HepG2 (cell line): ENCODE measurements around the gene CAPZB. TPM values are rescaled to one million over a fixed set of nuclear protein-coding genes. Genes with fewer than 3 reads are reported as not detected.

ENCODE experiments used
- ATAC-seq: fragments of 200-7000 bp; cut with Tn5 transposase; 3 replicates; pipeline ENCODE4 v1.9.1; 2020; ENCODE audit warnings: mild to moderate bottlenecking, moderate library complexity
- BruUV-seq: library from RNA; stranded (reverse); fragments of 400-500 nt; replicated peaks from 2 replicates; lab custom pipeline; 2021; lab: Mats Ljungman, UMichigan
- CTCF ChIA-PET: fragments of 300-600 bp; formaldehyde crosslinking; extraction: SDS; loops from one replicate; lab custom pipeline; 2021; ENCODE audit warnings: low total read pairs, inconsistent platforms, low intra/inter-chr PET ratio; lab: Yijun Ruan, JAX
- POLR2A ChIA-PET: fragments of 350-600 bp; sonication (Branson Sonifier 250); formaldehyde crosslinking; loops from one replicate; lab custom pipeline; 2020; ENCODE audit warnings: antibody characterized with exemption, inconsistent platforms; lab: Yijun Ruan, JAX
- DNase-seq: peaks from one replicate; pipeline ENCODE4 v3.0.0-alpha.2; 2015; ENCODE audit warnings: low spot score
- FAIRE-seq: peaks from 3 replicates; lab custom pipeline; 2011; peaks lifted over from hg19 to GRCh38; lab: Jason Lieb, UNC
- H2AFZ ChIP-seq: one replicate; pipeline ENCODE4 v1.6.1; 2011; ENCODE audit warnings: low read length, inconsistent platforms
- H3K27ac ChIP-seq: fragments of 300-600 bp; 3 replicates; pipeline ENCODE4 v1.8.0; 2011; ENCODE audit warnings: mixed run types, mild to moderate bottlenecking, mixed read lengths, low read length, inconsistent platforms; ENCODE audit not compliant: insufficient read depth; ENCODE audit errors: extremely low read length
- H3K27me3 ChIP-seq, 2 experiments: fragments of 200-600 bp in 1 of 2; 2 replicates in 1 of 2; 3 replicates in 1 of 2; pipeline versions ENCODE4 v1.6.0 to v1.8.0; 2011; ENCODE audit warnings: low read length in 2 of 2, mild to moderate bottlenecking in 2 of 2, moderate library complexity in 2 of 2, inconsistent platforms in 1 of 2; ENCODE audit not compliant: insufficient read depth in 2 of 2, control insufficient read depth in 1 of 2
- H3K36me3 ChIP-seq, 2 experiments: fragments of 200-600 bp in 1 of 2; replicated peaks in 1 of 2; 2 replicates in 1 of 2; 3 replicates in 1 of 2; pipeline versions ENCODE4 v1.5.1 to v1.8.0; 2011; ENCODE audit warnings: low read length in 2 of 2, inconsistent platforms in 1 of 2; ENCODE audit not compliant: insufficient read depth in 2 of 2, control insufficient read depth in 1 of 2
- H3K4me1 ChIP-seq: 2 replicates; pipeline ENCODE4 v1.5.1; 2012; ENCODE audit warnings: low read length, inconsistent platforms; ENCODE audit not compliant: insufficient read depth
- H3K4me2 ChIP-seq: 2 replicates; pipeline ENCODE4 v1.6.0; 2011; ENCODE audit warnings: low read depth, low read length, inconsistent platforms
- H3K4me3 ChIP-seq, 3 experiments: fragments of 200-600 bp in 1 of 3; sonication (generic), shearing (Covaris generic) in 1 of 3; replicated peaks in 1 of 3; 2 replicates each; pipeline ENCODE4 v1.5.1; 2011 to 2016; ENCODE audit warnings: low read length in 3 of 3, inconsistent platforms in 2 of 3, low read depth in 2 of 3, mild to moderate bottlenecking in 2 of 3, control low read depth in 1 of 3, mixed read lengths in 1 of 3; ENCODE audit not compliant: insufficient read depth in 1 of 3
- H3K79me2 ChIP-seq: one replicate; pipeline ENCODE4 v1.6.1; 2011; ENCODE audit warnings: low read length, inconsistent platforms; ENCODE audit not compliant: insufficient read depth
- H3K9ac ChIP-seq: 2 replicates; pipeline ENCODE4 v1.6.0; 2011; ENCODE audit warnings: mild to moderate bottlenecking, low read depth, low read length, inconsistent platforms; ENCODE audit not compliant: insufficient read depth
- H3K9me3 ChIP-seq: 2 replicates; pipeline ENCODE4 v1.5.1; 2012; ENCODE audit warnings: mild to moderate bottlenecking, low read length
- H4K20me1 ChIP-seq: 2 replicates; pipeline ENCODE4 v1.6.0; 2011; ENCODE audit warnings: inconsistent platforms, mild to moderate bottlenecking, low read length, moderate library complexity; ENCODE audit not compliant: insufficient read depth
- ELK4 ChIP-seq: sonication (generic); formaldehyde crosslinking; IDR thresholded peaks from 2 replicates; pipeline ENCODE4 v1.9.0; 2021; ENCODE audit warnings: missing genetic modification reagents, borderline replicate concordance
- HOXA9 ChIP-seq: sonication (generic); formaldehyde crosslinking; IDR thresholded peaks from 2 replicates; pipeline ENCODE4 v1.8.1; 2022; ENCODE audit warnings: missing genetic modification reagents, mild to moderate bottlenecking, moderate library complexity, borderline replicate concordance
- NR2C2 ChIP-seq: sonication (generic); formaldehyde crosslinking; IDR thresholded peaks from 2 replicates; pipeline ENCODE4 v1.4.0; 2020; ENCODE audit warnings: missing genetic modification reagents, mild to moderate bottlenecking, moderate library complexity, borderline replicate concordance
- REPIN1 ChIP-seq: sonication (generic); formaldehyde crosslinking; IDR thresholded peaks from 2 replicates; pipeline ENCODE4 v1.8.0; 2022; ENCODE audit warnings: missing genetic modification reagents, low read depth, mild to moderate bottlenecking, borderline replicate concordance
- SP5 ChIP-seq: IDR thresholded peaks from 2 replicates; pipeline ENCODE4 v1.6.1; 2016; ENCODE audit warnings: low read depth, borderline replicate concordance
- SRSF4 ChIP-seq: fragments of 200-400 bp; formaldehyde crosslinking; IDR thresholded peaks from one replicate; pipeline ENCODE4 v1.6.1; 2018; ENCODE audit warnings: mild to moderate bottlenecking, low read depth, low read length, moderate library complexity; ENCODE audit not compliant: poor library complexity, severe bottlenecking
- TRIM22 ChIP-seq: fragments of 450-650 bp; IDR thresholded peaks from 2 replicates; pipeline ENCODE4 v1.6.1; 2017
- TSC22D2 ChIP-seq: sonication (generic); formaldehyde crosslinking; IDR thresholded peaks from 2 replicates; pipeline ENCODE4 v1.5.1; 2020; ENCODE audit warnings: missing genetic modification reagents, mild to moderate bottlenecking, borderline replicate concordance
- ZBTB7B ChIP-seq: sonication (generic); formaldehyde crosslinking; IDR thresholded peaks from 2 replicates; pipeline ENCODE4 v1.4.0; 2020; ENCODE audit warnings: missing genetic modification reagents
- ZNF337 ChIP-seq: sonication (generic); formaldehyde crosslinking; IDR thresholded peaks from 2 replicates; pipeline ENCODE4 v1.5.1; 2020; ENCODE audit warnings: missing genetic modification reagents, low read depth, mild to moderate bottlenecking, borderline replicate concordance
- ZSCAN12 ChIP-seq: sonication (generic); formaldehyde crosslinking; IDR thresholded peaks from 2 replicates; pipeline ENCODE4 v1.9.0; 2021; ENCODE audit warnings: mild to moderate bottlenecking, missing genetic modification reagents
- in situ Hi-C: cut with HindIII; loops from 2 replicates; pipeline ENCODE4 v1.10.0; 2017; ENCODE audit warnings: low pct_unique_long_range_greater_than_20kb; ENCODE audit not compliant: extremely low pct_ligation_motif_present
- intact Hi-C: fragments of 100-400 bp; cut with micrococcal nuclease; formaldehyde crosslinking; loops from one replicate; pipeline ENCODE4 v1.10.0; 2022; ENCODE audit not compliant: unreplicated experiment
- polyA plus RNA-seq, 8 experiments: library from polyadenylated mRNA; depleted of rRNA in 3 of 8; stranded (reverse) in 7 of 8; unstranded in 1 of 8; fragments of >200 nt; fragmentation: Illumina TruSeq in 4 of 8; extraction: Trizol in 4 of 8; gene quantifications; 2 replicates each; pipeline versions ENCODE4 v1.2.1 to v1.2.3, GENCODE V29; 2011 to 2016; ENCODE audit warnings: low read depth in 4 of 8, missing spikeins in 1 of 8, mixed read lengths in 1 of 8; ENCODE audit not compliant: insufficient read depth in 1 of 8
- total RNA-seq, 5 experiments: library from RNA; depleted of rRNA; stranded (reverse); fragments of >200 nt; fragmentation: Illumina TruSeq; extraction: Trizol; gene quantifications; 2 replicates each; pipeline ENCODE4 v1.2.3, GENCODE V29; 2016; ENCODE audit warnings: low read depth in 1 of 5

CAPZB gene
- total and polyA plus RNA-seq, 2 of the 13 experiments (the other 11 are each of a cell fraction or from before 2014, with no cell fraction given): 58.9 to 76.9 TPM

GRCh38 chr1:19517017-19517416, 31.7 kb upstream of the CAPZB start:
- intact Hi-C loops: no loop called here
- H3K79me2 ChIP-seq: no peaks in the 10 kb centered on the region
- ChIA-PET POLR2A (no interaction called here), CTCF (no interaction called here)
- H4K20me1 ChIP-seq: no peaks in the 10 kb centered on the region
- no peaks in the 10 kb centered on the region for H3K9me3 ChIP-seq
- no peak overlapping the region for H3K4me3 ChIP-seq
- no peaks in the 10 kb centered on the region; a peak in 1 of 5 replicates for H3K27me3 ChIP-seq
- FAIRE-seq (no peak), ATAC-seq (no peak), DNase-seq (no peak)
- no peaks in the 10 kb centered on the region for H3K36me3 ChIP-seq
- BruUV-seq: no TSS peak
- H2AFZ ChIP-seq: no peak overlapping the region
- no peak overlapping the region for H3K9ac ChIP-seq
- in situ Hi-C loops: no loop called here
- TF ChIP-seq ZSCAN12 (CRISPR knock-in tag) (no peak), NR2C2 (no peak), REPIN1 (CRISPR knock-in tag) (no peak), SP5 (CRISPR knock-in tag) (no peak), ZBTB7B (CRISPR knock-in tag) (no peak), TSC22D2 (CRISPR knock-in tag) (no peak), SRSF4 (no peak), HOXA9 (CRISPR knock-in tag) (no peak), ELK4 (CRISPR knock-in tag) (no peak), TRIM22 (no peak), ZNF337 (CRISPR knock-in tag) (no peak)
- H3K4me2 ChIP-seq: no peak overlapping the region
- H3K27ac ChIP-seq: no peak overlapping the region
- peaks cover 11% of the 10 kb centered on the region for H3K4me1 ChIP-seq
